ENCODE measurements around the gene RBP2. TPM values are rescaled to one million over a fixed set of nuclear protein-coding genes. Genes with fewer than 3 reads are reported as not detected.

RBP2 gene
- total RNA-seq, 1 donor from 2014 or later, result 3.1 TPM

DNA sequence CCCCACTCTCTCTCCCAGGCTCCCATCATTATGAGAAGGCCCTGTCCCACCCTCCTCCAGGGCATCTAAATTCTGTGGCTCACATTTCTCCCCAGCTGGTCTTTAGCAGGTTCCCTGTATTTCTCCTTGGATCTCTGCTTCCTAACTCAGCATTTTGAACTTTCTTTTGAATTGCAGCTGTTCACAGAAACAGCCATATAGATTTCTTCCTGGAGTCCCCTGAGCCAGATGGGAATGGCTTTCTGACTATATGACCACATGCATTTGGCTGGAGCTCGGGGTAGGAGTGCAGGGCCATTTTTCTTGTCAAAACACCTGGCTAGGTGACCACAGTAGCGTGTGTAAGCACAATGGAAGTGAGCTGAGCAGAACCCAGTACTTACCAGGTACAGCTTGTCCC, 22.0 kb downstream of the RBP2 start:
- ATAC-seq, result no peak
- no peak overlapping the region for H3K27ac ChIP-seq
- H3K27me3 ChIP-seq (ENCODE audit: low read depth), result no peaks in the 10 kb centered on the region
- no peaks in the 10 kb centered on the region for H3K36me3 ChIP-seq
- intact Hi-C loops (cut with DNase I), result no loop called here
- no peaks in the 10 kb centered on the region for H3K4me1 ChIP-seq
- DNase-seq, result no peak
- TF ChIP-seq, protein P1, sequence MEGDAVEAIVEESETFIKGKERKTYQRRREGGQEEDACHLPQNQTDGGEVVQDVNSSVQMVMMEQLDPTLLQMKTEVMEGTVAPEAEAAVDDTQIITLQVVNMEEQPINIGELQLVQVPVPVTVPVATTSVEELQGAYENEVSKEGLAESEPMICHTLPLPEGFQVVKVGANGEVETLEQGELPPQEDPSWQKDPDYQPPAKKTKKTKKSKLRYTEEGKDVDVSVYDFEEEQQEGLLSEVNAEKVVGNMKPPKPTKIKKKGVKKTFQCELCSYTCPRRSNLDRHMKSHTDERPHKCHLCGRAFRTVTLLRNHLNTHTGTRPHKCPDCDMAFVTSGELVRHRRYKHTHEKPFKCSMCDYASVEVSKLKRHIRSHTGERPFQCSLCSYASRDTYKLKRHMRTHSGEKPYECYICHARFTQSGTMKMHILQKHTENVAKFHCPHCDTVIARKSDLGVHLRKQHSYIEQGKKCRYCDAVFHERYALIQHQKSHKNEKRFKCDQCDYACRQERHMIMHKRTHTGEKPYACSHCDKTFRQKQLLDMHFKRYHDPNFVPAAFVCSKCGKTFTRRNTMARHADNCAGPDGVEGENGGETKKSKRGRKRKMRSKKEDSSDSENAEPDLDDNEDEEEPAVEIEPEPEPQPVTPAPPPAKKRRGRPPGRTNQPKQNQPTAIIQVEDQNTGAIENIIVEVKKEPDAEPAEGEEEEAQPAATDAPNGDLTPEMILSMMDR (IDR thresholded peaks at IDR 0.05), result no peak
- H3K4me3 ChIP-seq, result no peak overlapping the region
- H3K9me3 ChIP-seq, result no peaks in the 10 kb centered on the region

DNA sequence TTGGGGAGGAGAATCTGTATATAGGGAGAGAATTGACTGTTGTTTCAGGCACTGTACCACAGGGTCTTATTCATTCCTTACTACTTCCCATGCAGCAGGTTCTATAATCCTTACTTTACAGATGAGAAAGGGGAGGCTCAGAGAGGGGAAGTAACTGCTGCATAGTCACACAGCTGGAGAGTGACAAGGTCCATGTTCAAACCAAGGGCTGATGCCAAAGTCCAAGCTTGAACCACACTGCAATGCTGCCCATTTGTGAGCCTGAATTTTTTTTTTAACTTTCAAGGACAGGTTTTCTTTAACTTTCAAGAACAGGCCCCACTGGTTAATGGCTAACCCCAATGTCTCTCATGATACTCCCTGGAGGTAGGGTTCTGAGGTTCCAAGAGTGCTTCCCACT, 26.2 kb downstream of the RBP2 start:
- no peaks in the 10 kb centered on the region for H3K27me3 ChIP-seq (ENCODE audit: low read depth)
- ATAC-seq, result no peak

DNA sequence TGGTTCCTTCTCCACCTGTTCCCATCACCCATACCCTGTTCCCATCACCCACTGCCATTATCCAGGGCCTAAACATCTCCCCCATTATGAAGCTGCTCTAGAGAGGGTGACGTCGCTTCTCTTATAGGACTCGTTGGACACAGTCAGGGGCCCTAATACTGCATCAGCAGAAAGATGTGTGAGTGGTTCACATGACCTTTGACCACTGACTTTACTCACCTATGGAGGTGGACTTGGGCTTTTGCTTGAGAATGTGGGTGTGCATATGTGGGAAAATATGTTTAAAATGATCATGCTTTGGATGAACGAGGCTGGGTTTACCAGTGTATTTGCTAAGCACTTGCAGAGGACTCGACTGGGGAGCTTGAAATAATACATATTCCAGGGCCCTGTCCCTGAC, 26.8 kb downstream of the RBP2 start:
- Histone ChIP-seq H3K27ac (no peak overlapping the region), H3K36me3 (no peaks in the 10 kb centered on the region), H3K9me3 (no peaks in the 10 kb centered on the region), H3K27me3 (ENCODE audit: low read depth) (no peaks in the 10 kb centered on the region), H3K4me3 (no peak overlapping the region), H3K4me1 (no peaks in the 10 kb centered on the region)
- ATAC-seq (no peak), DNase-seq (no peak)
- intact Hi-C loops (cut with DNase I), result no loop called here
- TF ChIP-seq, protein P1 (IDR thresholded peaks at IDR 0.05), result no peak

More for the DNA sequence above, 26.2 kb downstream of the RBP2 start:
- H3K36me3 ChIP-seq, result no peaks in the 10 kb centered on the region
- no peak overlapping the region for H3K27ac ChIP-seq
- no peaks in the 10 kb centered on the region for H3K4me1 ChIP-seq
- intact Hi-C loops (cut with DNase I), result no loop called here
- DNase-seq, result no peak
- TF ChIP-seq, protein P1 (IDR thresholded peaks at IDR 0.05), result no peak
- no peak overlapping the region for H3K4me3 ChIP-seq
- no peaks in the 10 kb centered on the region for H3K9me3 ChIP-seq

DNA sequence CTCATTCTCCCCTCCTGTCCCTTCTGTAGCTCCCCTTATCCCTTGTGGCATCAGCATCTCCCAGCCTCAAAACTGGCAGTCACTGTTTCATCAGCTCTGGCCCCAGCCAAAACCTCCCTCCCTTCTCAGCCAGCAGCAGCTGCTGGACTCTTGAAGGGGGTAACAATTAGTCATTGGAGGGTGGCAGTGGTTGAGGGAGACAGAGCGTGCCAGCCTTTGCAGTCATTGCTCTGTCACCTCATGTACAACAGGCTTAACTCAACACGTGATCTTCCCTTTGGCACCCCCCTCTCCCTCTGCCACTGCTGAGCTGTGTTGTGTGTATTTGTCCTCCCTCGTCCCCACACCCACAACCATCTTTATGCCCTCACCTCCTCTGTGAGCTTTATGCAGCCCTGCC, 28.2 kb downstream of the RBP2 start:
- DNase-seq (no peak), ATAC-seq (no peak)
- no peaks in the 10 kb centered on the region for H3K36me3 ChIP-seq
- no peak overlapping the region for H3K27ac ChIP-seq
- H3K9me3 ChIP-seq, result no peaks in the 10 kb centered on the region
- intact Hi-C loops (cut with DNase I), result no loop called here
- H3K4me3 ChIP-seq, result no peak overlapping the region
- no peaks in the 10 kb centered on the region for H3K4me1 ChIP-seq
- no peaks in the 10 kb centered on the region for H3K27me3 ChIP-seq (ENCODE audit: low read depth)
- TF ChIP-seq, protein P1 (IDR thresholded peaks at IDR 0.05), result no peak

DNA sequence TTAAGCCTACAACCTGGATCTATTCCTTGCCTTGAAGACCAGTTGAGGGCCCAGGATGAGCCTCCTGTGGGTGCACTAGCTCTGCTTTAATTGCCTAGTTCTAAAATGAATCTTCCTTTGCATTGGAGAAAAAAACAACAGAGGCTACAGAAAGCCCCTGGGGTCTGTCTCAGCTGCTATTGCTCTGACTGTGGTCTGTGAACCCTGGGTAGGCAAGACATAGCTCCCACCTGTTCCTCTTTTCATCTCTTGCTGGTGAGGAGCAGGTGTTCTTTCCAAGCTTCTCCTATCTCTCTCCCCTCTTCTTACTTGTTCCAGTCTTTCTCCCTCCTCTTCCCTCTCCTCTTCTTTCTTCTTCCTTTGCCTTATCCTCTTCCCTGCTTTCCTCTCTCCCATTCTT, 28.8 kb downstream of the RBP2 start:
- no peaks in the 10 kb centered on the region for H3K27me3 ChIP-seq (ENCODE audit: low read depth)
- no peak overlapping the region for H3K4me3 ChIP-seq
- TF ChIP-seq, protein P1 (IDR thresholded peaks at IDR 0.05), result no peak
- ATAC-seq (no peak), DNase-seq (no peak)
- no peak overlapping the region for H3K27ac ChIP-seq
- no peaks in the 10 kb centered on the region for H3K36me3 ChIP-seq
- intact Hi-C loops (cut with DNase I), result no loop called here
- no peaks in the 10 kb centered on the region for H3K4me1 ChIP-seq
- H3K9me3 ChIP-seq, result no peaks in the 10 kb centered on the region

DNA sequence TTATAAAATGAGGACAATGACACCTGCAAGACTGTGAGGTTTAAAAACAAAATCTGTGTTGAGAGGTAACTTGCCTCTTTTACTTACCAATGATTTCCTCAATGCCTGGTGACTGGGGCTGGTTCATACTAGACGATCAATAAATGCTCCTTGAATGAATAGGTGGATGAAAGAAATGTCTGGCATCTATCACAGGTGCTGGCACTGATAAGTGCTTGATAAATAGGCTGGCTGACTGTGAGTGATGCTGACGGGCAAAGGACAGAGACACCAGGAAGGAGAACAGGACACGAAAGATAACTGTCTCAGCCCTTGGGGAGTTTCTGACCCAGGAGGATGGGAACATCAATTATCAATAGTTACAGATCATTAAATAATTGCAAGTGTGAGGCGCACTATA, 31.9 kb downstream of the RBP2 start:
- TF ChIP-seq, protein P1 (IDR thresholded peaks at IDR 0.05), result no peak
- no peak overlapping the region for H3K4me3 ChIP-seq
- no peaks in the 10 kb centered on the region for H3K36me3 ChIP-seq
- H3K4me1 ChIP-seq, result no peaks in the 10 kb centered on the region
- intact Hi-C loops (cut with DNase I), result no loop called here
- no peaks in the 10 kb centered on the region for H3K9me3 ChIP-seq
- no peak for DNase-seq
- H3K27me3 ChIP-seq (ENCODE audit: low read depth), result no peaks in the 10 kb centered on the region
- no peak overlapping the region for H3K27ac ChIP-seq
- no peak for ATAC-seq
